ENCODE measurements around the gene SYTL1.

The SYTL1 gene

DNA sequence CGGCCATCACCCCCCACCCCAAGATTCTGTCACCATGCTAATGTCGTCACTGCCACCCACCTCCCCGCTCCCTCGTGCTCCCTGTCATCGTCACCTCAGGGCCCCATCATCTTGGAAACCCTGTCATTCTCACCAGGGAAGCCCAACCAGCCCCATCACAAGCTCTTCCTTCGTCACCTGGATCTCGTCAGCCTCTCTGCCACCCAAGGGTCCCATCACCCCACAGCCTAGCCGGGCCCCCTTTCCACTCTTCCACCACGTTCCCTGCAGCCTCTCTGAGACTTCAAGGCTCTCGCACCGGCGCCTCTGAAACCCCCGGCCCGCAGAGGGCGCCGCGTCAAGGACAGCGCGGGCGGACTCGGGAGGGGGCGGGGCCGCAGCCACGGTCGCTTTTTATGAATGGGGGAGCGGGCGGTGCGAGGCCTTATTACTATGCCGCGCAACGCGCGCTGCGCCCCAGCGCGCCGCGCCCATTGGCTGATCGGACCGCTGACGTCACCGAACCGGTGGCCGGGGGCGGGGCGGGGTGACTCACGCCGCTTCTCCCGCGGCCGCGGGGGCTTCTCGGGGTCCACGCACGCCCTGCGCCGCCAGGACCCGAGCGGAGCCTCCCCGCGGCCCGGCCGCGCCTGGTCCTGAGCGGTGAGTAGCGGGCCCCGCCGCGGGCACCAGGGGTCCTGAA lies 50.4 kb downstream of the SYTL1 start, which contains the start of gene GPR3:
Gene GPR3, plus strand, starts transcription at position 527 of the 682 bp plus-strand sequence. CDS start 1,177 bp downstream, outside the sequence.
- DNase-seq: peak; percentile 90

DNA sequence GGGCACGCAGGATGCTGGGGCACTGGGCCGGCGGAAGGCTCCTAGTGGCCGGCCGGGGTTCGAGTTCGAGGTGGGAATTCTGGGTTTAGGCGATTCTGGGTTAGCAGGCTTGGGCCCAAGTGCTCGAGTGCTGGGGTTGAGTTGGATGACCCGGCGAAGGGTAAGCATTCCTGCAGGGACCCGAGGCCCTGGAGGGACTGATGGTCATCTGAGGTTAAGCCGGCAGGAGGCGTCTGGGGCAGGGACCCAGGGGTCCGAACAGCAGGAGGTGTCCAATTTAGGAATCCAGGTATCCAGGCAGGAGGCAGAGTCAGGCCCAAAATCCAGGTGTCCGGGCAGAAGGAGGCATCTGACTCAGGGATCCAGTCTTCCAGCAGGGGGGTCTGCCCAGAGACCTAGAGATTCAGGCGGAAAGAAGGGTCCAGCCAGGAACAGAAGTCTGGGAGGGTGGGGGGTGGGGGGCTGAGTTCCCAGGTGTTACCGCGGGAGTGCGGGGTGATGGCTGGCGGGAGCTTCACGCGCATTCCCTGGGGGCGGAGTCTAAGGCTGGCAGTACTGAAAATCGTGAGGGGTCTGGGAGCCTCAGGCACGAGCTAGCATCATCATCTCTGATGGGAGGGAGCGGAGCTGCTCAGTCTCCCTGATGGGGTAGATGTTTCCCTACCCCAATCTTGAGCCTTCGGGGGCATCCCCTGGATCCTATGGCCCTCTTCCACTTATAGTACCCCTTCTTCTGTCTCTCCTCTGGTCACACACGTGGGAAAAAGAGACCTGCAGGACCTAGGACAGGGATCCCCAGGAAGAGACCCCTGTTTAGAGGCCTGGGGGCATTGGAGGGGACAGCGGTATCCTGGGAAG lies 51.2 kb downstream of the SYTL1 start:
- peak; percentile 21 for DNase-seq

DNA sequence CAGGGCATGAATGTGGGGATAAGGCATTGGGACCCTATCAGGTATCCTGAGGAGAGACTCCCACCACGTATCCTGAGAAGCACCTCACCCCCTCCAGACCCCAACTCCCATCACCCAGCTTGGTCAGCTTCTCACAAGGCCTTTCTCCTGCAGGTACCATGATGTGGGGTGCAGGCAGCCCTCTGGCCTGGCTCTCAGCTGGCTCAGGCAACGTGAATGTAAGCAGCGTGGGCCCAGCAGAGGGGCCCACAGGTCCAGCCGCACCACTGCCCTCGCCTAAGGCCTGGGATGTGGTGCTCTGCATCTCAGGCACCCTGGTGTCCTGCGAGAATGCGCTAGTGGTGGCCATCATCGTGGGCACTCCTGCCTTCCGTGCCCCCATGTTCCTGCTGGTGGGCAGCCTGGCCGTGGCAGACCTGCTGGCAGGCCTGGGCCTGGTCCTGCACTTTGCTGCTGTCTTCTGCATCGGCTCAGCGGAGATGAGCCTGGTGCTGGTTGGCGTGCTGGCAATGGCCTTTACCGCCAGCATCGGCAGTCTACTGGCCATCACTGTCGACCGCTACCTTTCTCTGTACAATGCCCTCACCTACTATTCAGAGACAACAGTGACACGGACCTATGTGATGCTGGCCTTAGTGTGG lies 51.9 kb downstream of the SYTL1 start:
- DNase-seq: no peak

DNA sequence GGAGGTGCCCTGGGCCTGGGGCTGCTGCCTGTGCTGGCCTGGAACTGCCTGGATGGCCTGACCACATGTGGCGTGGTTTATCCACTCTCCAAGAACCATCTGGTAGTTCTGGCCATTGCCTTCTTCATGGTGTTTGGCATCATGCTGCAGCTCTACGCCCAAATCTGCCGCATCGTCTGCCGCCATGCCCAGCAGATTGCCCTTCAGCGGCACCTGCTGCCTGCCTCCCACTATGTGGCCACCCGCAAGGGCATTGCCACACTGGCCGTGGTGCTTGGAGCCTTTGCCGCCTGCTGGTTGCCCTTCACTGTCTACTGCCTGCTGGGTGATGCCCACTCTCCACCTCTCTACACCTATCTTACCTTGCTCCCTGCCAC lies 52.4 kb downstream of the SYTL1 start:
- DNase-seq: no peak

DNA sequence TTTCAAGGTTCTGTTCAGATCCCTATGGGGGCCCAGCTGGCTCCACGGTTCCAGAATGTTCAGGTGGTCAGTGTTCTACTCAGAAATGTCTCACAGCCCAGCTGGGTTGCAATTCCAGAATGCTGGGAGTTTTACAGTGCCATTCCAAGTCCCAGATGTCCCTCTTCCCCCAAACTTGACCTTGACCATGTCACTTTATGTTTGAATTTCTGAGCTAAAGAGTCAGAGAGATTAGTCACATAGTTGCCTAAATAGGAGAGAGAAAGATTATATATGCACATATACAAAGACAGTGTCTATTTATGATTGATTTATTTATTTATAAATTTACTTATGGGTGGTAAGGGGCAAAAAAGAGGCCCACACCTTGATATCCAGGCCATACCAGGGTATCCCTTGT lies 53.1 kb downstream of the SYTL1 start:
- DNase-seq: peak; percentile 49

DNA sequence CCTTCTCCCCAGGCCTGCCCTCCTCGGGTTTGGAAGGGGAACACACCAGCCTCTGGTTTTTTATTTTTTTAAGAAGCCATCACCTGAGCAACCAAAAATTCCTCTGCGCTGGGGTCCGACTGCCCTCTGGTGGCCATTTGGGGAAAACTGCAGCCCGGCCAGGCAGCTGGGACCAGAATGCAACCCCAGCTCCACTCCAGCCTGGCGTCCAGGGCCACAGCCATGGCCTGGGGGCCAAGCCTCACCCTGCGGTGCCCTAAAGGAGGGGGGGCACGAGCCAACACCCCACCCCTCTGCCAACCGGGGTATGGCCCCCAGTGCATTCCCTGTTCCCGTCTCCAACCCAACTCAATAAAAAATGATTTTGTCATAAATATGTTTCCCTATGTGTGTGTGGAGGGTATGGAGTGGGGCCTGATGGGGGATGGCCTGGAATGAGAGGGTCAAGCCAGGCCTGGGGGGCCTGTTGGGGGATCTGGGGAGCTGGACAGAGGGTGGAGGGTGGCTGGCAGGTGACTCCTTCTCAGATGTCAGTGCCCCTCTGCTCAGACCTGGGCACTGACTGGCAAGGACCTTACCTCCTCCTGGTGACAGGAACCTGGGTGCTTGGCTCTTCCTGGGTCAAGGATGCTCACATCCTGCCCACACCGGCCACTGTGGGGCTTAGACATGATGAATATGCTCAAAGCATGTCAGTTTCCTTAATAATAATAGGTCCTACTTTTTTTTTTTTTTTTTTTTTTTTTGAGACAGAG lies 53.8 kb downstream of the SYTL1 start:
- peak; percentile 61 for DNase-seq

DNA sequence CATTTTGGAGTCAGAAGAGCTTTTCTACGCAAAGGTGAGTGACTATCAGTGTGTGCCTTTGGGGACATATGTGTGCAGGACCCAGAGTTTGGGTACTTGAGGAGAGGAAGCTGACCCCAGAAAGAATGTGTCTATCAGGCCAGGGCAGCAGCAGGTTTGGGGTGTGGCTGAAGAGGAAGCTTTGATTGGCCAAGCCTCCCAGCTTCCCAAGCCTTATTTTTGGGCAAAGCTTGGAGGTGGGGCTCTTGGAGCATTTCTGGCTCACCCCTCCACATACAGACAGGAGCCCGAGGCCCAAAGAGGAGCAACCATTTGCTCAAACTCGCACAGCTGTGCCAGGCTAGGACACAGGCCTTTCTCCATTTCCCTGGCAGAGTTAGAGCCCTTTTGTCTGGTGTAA lies 55.3 kb downstream of the SYTL1 start:
- no peak for DNase-seq

DNA sequence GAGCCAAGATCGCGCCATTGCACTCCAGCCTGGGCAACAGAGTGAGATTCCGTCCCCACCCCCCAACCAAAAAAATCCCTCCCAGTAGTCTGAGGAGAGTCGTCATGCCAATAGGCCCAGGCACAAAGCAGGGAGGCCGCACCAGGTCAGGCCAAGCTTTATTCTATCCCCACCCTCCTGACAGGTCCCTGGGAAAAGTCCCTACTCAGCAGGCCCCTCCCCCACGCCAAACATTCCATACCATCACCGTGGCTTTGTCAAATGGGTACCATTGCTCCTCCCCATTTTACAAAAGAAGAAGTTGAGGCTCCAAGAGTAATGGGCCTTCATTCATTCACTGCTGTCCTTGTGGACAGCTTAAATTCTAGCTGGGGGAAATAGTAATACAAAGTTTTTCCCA lies 55.9 kb downstream of the SYTL1 start:
- DNase-seq: no peak

DNA sequence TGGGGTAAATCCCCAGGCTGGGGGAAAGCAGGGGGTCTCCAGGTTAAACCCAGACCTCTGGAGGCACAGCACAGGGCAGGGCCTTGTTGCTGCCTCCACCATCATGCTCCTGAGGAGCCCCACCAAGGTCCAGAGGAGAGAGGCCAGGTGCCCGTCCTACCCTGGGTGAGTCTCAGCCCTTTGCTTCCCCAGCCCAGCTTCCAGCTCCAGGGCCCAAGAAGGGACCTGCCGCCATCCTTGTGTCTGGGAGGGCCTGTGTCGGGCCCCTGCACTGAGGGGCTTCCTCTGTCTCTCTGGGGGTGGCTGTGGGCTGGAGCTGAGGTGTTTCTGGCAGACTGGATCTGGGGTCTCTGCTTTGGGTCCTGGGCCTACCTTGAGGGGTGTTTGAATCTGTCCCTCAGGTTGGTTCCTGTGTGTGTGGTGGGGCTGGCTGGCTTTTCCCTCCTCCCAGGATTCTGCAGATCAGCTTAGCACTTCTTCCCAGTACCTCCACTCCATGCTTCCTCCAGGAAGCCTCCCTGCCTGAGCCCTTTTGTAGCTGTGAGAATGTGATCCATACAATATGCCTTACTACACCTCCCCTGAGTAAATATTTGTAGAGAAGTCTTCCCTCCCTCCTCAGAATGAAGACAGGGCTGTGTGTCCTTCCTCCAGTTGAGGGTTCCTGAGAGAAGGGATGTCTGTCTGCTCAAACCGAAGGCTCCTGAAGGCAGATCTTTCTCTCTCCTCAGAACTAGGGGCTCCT lies 56.8 kb downstream of the SYTL1 start:
- no peak for DNase-seq

DNA sequence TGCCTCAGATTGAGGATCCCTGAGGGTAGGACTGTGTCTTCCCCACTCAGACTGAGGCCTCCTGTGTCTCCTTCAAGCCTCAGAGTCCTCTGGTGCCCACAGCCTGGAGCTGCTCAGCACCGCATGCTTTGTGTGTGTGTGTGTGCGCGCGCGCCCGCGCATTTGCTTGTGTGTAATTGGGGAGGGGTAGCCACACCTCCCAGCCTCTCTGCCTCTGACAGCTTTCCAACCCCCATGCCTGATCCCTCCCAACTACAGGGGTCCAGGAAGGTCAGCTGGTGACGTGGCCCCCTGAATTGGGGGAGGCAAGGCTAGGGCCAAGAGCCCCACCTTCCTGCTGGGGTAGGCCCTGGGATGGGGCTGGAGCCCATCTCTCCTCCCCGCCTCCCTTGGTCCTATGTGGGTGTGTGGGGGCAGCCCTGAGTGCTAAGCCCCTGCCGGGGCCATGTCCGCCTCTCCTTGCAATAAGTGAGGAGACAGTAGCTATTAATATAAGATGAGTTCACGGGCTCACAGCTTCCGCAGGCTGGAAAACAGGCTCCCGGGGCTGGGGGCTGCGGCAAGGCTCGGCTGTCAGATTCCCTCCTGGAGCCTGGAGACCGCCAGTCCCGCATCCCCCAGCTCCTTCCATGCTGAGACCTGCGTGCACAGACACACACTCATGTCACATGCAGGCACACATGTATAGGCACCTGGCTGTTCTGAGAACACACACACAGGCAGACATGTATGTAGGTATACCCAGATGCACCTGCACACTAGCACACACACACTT lies 57.6 kb downstream of the SYTL1 start:
- DNase-seq: peak; percentile 22

DNA sequence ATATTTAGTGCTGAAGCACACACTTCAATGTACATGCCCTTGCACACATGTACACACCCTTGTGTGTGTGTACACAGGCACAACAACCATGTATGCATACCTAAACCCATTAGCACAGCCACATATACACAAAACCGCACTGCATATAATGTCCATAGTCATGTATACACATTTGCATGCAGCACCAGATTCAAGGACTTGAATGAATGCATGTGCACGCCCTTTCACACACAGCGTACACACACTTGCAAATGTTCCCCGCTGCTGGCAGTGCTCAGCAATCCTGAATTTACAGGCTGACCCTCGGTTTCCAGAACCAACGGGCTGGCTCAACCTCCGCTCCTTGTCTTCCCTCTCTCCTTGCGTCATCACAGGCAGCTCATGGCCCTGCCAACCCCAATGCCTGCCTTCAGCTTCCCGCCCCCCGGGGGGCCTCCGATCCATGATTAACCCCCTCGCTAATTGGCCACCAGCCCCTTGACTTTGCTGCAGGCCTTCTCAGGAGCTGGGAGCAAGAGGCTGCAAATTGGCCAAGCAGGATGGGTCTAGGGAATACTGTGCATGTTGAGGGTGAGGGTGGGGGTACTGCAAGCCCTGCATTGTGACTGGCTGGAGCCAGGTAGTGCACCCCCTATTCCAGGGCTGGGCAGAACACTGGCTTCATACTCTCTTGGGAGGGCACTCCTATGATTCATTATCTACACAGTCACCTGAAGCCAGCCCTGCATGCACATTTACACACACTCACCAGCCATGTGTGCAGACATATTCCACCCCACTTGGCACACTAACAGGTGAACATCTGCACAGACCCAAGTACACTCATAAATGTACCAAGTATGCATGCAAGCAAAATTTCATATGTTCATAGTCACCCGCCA lies 58.5 kb downstream of the SYTL1 start:
- no peak for DNase-seq

DNA sequence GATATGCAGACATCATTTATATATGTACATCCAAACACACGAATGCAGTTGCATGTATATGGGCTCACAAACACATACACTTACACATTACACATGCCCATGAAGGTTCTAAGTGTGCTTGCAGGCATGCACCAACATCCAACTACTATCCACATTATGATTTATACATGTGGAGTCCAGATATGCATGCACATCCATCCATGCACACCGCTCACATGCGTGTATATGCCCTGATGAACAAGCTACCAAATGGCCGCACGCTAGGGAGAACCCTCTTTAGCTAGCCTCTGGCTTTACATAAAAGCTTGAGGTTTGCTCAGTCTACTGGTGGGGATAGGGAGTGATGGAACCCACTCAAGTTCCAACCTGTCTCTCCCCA lies 59.1 kb downstream of the SYTL1 start:
- DNase-seq: no peak

DNA sequence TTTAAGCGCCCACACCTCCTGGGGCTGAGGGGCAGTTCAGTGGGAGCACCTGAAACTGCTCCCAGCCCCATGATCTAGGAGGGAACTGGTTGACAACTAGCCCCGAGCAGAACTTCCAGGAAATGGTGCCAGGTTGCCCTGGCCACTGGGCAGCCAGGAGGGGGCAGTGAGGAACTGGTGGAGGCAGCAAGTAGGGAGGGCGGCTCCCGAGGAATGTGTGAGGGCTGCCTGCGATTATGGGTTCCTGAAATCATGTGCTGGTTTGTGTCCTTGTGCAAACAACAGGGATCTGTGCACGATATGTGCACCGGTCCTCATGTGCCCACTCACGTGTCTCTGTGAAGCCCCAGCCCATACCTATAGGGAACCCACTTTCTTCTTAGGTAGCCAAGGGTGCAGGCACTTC lies 60.5 kb downstream of the SYTL1 start:
- peak; percentile 57 for DNase-seq

DNA sequence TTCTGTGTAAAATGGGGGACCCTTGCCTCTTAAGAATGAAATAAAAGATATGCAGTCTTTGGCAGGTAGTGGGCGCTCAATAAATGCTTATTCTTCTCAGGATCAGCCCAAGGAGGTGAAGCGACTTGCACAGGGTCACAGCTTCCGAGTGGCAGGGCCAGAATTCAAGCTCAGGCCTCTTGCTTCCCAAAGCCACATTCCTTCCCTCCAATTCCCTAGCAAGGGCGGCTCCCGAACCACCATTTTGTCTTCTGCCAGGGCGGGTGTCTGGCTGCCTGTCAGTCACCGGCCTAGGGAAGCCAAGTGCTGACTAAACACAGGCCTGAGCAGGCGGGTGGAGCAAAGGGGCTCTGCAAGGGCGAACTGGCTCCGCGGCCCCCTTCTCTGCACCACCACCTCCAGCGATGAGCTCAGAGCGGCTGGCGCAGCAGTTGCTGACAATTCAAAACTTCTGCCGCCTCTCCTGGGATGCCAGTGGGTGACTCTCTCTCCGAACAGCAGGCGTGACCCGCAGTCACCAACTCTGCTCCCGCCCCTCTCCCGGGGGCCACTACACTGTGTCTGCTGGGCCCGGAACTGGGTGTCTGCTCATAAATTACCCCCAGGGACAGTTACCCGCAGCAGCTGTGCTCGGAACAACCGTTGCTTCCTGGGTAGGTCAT lies 61.4 kb downstream of the SYTL1 start:
- peak; percentile 81 for DNase-seq

All from fibroblast of skin of back (primary cell).